ENCODE data around the gene SHISA6.

The SHISA6 gene

DNA sequence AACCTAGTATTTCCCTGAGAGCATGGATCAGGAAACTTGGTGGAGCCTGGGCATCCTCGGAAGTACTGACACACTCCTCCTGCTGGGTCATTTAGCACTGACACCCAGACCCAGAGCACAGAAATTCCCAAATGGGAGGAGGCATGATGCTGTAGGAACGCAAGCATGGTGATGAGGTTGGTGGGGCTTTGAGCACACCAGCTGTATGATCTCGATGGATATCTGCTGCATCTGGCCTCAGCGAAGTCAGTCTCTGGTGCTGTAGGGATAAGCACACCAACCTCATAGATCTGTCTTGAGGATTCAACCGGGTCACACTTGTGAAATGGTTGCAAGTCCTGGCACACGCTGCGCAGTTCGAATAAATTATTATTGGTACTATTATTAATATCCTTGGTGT, 52.5 kb downstream of the SHISA6 start:
- Histone ChIP-seq H3K36me3 (ENCODE audit: insufficient read depth) (no peaks in the 10 kb centered on the region), H3K4me2 (no peak overlapping the region), H3K79me2 (ENCODE audit: insufficient read depth, low read depth) (no peaks in the 10 kb centered on the region), H3K4me1 (ENCODE audit: low read depth, poor library complexity, severe bottlenecking) (no peaks in the 10 kb centered on the region), H2AFZ (ENCODE audit: low read depth) (no peak overlapping the region), H3K27ac (no peak overlapping the region), H4K20me1 (ENCODE audit: insufficient read depth) (no peaks in the 10 kb centered on the region), H3K27me3 (ENCODE audit: insufficient read depth, low read depth) (no peaks in the 10 kb centered on the region), H3K9ac (no peak overlapping the region), H3K4me3 (IDR thresholded peaks at IDR 0.05; ENCODE audit: insufficient read depth, low read depth, low read length) (no peak overlapping the region)
- TF ChIP-seq, protein P1, sequence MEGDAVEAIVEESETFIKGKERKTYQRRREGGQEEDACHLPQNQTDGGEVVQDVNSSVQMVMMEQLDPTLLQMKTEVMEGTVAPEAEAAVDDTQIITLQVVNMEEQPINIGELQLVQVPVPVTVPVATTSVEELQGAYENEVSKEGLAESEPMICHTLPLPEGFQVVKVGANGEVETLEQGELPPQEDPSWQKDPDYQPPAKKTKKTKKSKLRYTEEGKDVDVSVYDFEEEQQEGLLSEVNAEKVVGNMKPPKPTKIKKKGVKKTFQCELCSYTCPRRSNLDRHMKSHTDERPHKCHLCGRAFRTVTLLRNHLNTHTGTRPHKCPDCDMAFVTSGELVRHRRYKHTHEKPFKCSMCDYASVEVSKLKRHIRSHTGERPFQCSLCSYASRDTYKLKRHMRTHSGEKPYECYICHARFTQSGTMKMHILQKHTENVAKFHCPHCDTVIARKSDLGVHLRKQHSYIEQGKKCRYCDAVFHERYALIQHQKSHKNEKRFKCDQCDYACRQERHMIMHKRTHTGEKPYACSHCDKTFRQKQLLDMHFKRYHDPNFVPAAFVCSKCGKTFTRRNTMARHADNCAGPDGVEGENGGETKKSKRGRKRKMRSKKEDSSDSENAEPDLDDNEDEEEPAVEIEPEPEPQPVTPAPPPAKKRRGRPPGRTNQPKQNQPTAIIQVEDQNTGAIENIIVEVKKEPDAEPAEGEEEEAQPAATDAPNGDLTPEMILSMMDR (conservative IDR thresholded peaks at IDR 0.05; ENCODE audit: low read depth, low read length) = no peak

DNA sequence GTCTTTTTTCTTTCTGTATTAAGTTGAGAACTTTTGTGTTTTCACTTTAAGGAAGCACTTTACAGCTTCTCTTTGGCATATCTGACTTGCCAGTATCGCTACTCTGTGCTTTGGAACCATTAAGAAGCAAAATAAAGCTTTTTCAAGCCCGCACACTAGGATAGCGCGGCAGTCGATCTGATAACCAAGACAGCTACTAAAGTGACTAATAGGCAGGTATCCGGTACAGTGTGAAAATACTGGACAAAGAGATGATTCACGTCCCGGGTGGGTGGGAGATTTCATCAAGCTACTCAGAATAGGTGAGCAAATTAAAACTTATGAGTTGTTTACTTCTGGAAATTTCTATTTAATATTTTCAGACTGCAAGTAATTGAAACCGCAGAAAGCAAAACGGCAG, 53.8 kb downstream of the SHISA6 start:
- TF ChIP-seq, protein P1 (conservative IDR thresholded peaks at IDR 0.05; ENCODE audit: low read depth, low read length) = no peak
- Histone ChIP-seq H3K27ac (no peak overlapping the region), H3K36me3 (ENCODE audit: insufficient read depth) (no peaks in the 10 kb centered on the region), H3K4me1 (ENCODE audit: low read depth, poor library complexity, severe bottlenecking) (no peaks in the 10 kb centered on the region), H3K4me2 (no peak overlapping the region), H4K20me1 (ENCODE audit: insufficient read depth) (no peaks in the 10 kb centered on the region), H3K4me3 (IDR thresholded peaks at IDR 0.05; ENCODE audit: insufficient read depth, low read depth, low read length) (no peak overlapping the region), H3K27me3 (ENCODE audit: insufficient read depth, low read depth) (no peaks in the 10 kb centered on the region), H2AFZ (ENCODE audit: low read depth) (no peak overlapping the region), H3K79me2 (ENCODE audit: insufficient read depth, low read depth) (no peaks in the 10 kb centered on the region), H3K9ac (no peak overlapping the region)

DNA sequence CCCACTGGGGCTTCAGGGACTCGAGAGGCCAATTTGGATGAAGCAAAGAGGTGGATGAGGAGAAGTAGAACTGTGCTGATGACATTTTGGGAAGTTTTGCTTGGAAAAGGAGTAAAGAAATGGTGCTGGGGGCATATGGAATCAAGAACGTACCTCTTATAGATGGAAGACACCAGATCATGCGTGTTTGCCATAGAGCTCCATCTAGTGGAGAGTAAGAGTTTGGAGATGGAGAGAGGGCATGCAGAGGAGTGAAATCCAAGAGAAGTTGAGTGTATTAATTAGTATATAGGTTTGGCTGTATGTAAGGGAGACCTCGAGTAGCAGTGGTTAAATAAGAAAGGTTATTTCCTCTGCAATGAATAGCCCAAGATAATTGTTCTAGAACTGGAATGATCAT, 56.0 kb downstream of the SHISA6 start:
- Histone ChIP-seq H3K9ac (no peak overlapping the region), H3K36me3 (ENCODE audit: insufficient read depth) (no peaks in the 10 kb centered on the region)

DNA sequence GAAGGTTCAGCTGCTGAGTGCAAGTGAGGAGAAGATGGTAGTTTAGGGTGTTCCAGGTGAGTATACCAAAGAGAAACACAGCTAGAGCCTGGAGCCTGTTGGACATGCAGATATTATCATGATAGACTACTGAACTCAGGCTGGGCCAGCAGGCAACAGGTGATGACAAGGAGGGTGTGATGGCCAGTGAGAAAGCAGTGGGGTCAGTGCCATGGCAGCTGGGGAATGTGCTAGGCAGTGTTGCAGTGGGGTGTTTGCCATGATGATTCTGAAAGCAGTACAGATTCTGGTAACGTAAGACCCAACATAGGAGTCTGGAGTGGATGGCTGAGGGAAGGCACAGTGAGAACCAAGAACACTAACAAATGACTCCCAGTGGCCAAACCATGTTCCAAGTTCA, 57.4 kb downstream of the SHISA6 start:
- TF ChIP-seq, protein P1 (conservative IDR thresholded peaks at IDR 0.05; ENCODE audit: low read depth, low read length) = no peak
- H3K4me1 ChIP-seq (ENCODE audit: low read depth, poor library complexity, severe bottlenecking) = no peaks in the 10 kb centered on the region
- H3K36me3 ChIP-seq (ENCODE audit: insufficient read depth) = no peaks in the 10 kb centered on the region
- no peak overlapping the region for H3K4me3 ChIP-seq (IDR thresholded peaks at IDR 0.05; ENCODE audit: insufficient read depth, low read depth, low read length)
- H3K27me3 ChIP-seq (ENCODE audit: insufficient read depth, low read depth) = no peaks in the 10 kb centered on the region
- H3K27ac ChIP-seq = no peak overlapping the region
- H3K79me2 ChIP-seq (ENCODE audit: insufficient read depth, low read depth) = no peaks in the 10 kb centered on the region
- H4K20me1 ChIP-seq (ENCODE audit: insufficient read depth) = no peaks in the 10 kb centered on the region
- H2AFZ ChIP-seq (ENCODE audit: low read depth) = no peak overlapping the region
- H3K4me2 ChIP-seq = no peak overlapping the region
- no peak overlapping the region for H3K9ac ChIP-seq

More for the DNA sequence above, 56.0 kb downstream of the SHISA6 start:
- Histone ChIP-seq H3K4me3 (IDR thresholded peaks at IDR 0.05; ENCODE audit: insufficient read depth, low read depth, low read length) (no peak overlapping the region), H3K4me1 (ENCODE audit: low read depth, poor library complexity, severe bottlenecking) (no peaks in the 10 kb centered on the region), H2AFZ (ENCODE audit: low read depth) (no peak overlapping the region), H3K27ac (no peak overlapping the region), H3K27me3 (ENCODE audit: insufficient read depth, low read depth) (no peaks in the 10 kb centered on the region), H3K4me2 (no peak overlapping the region), H3K79me2 (ENCODE audit: insufficient read depth, low read depth) (no peaks in the 10 kb centered on the region), H4K20me1 (ENCODE audit: insufficient read depth) (no peaks in the 10 kb centered on the region)
- TF ChIP-seq, protein P1 (conservative IDR thresholded peaks at IDR 0.05; ENCODE audit: low read depth, low read length) = no peak
